Astrocyte (in vitro differentiated cells and primary cell): ENCODE measurements around the gene SUFU.

Experiments
- EZH2 ChIP-seq: IDR thresholded peaks from 2 replicates; pipeline ENCODE4 v1.6.1; 2012; ENCODE audit warnings: mild to moderate bottlenecking, low read length, inconsistent platforms; ENCODE audit not compliant: insufficient read depth
- TF ChIP-seq, protein P1 (sequence below): IDR thresholded peaks from 2 replicates; pipeline ENCODE4 v1.5.1; 2011; ENCODE audit warnings: low read depth, mild to moderate bottlenecking, inconsistent platforms, low read length, moderate library complexity; ENCODE audit not compliant: insufficient read depth

DNA sequence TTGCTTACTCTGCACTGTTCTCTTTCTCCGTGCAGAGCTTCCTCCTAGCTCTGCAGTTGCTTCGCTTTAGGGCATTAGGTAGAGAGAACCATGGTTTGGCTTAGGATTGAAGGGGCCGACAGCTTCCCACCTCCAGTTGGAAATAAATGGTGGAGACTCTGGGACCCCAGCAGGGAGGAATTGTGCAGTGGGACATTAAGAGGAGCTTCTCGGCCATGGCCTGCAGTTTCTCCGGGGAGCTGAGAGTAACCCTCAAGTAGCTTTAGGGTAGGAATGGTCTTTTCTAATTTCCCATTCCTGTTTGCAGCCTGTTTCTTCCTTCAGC, 1.2 kb downstream of the SUFU start:
- TF ChIP-seq, protein P1, sequence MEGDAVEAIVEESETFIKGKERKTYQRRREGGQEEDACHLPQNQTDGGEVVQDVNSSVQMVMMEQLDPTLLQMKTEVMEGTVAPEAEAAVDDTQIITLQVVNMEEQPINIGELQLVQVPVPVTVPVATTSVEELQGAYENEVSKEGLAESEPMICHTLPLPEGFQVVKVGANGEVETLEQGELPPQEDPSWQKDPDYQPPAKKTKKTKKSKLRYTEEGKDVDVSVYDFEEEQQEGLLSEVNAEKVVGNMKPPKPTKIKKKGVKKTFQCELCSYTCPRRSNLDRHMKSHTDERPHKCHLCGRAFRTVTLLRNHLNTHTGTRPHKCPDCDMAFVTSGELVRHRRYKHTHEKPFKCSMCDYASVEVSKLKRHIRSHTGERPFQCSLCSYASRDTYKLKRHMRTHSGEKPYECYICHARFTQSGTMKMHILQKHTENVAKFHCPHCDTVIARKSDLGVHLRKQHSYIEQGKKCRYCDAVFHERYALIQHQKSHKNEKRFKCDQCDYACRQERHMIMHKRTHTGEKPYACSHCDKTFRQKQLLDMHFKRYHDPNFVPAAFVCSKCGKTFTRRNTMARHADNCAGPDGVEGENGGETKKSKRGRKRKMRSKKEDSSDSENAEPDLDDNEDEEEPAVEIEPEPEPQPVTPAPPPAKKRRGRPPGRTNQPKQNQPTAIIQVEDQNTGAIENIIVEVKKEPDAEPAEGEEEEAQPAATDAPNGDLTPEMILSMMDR: no peak
- TF ChIP-seq EZH2: no peak
